Ishikawa (cell line): ENCODE data around the gene PON3.

Experiments used
- EGR1 ChIP-seq: IDR thresholded peaks from 2 replicates; pipeline ENCODE4 v1.6.1; 2012
- REST ChIP-seq: IDR thresholded peaks from 2 replicates; pipeline ENCODE4 v1.6.1; 2012; ENCODE audit warnings: low read depth, mild to moderate bottlenecking
- TAF1 ChIP-seq: IDR thresholded peaks from 2 replicates; pipeline ENCODE4 v1.6.1; 2012; ENCODE audit warnings: low read depth, mild to moderate bottlenecking

GRCh38 chr7:95433952-95434556 lies 37.9 kb upstream of the PON3 start:
- TF ChIP-seq EGR1 (no peak), TAF1 (no peak), REST (no peak)
